HCT116 (cell line): ENCODE data around the gene DPP6.

ENCODE experiments used
- ATF3 ChIP-seq: IDR thresholded peaks from 2 replicates; pipeline ENCODE4 v1.6.1; 2012
- CEBPB ChIP-seq: IDR thresholded peaks from 2 replicates; pipeline ENCODE4 v1.6.1; 2012; ENCODE audit warnings: low read depth
- CTCF ChIP-seq, 3 experiments: fragments of 200-600 bp in 1 of 3; sonication (generic) in 1 of 3; IDR thresholded peaks in 2 of 3; conservative IDR thresholded peaks in 1 of 3; 2 replicates each; pipeline ENCODE4 v1.5.1; 2012 to 2017; ENCODE audit warnings: low read depth in 2 of 3, low read length in 2 of 3, antibody characterized with exemption in 1 of 3, borderline replicate concordance in 1 of 3, control low read depth in 1 of 3, mild to moderate bottlenecking in 1 of 3, mixed read lengths in 1 of 3, mixed run types in 1 of 3, moderate library complexity in 1 of 3; ENCODE audit not compliant: insufficient read depth in 1 of 3
- EZH2 ChIP-seq: fragments of 200-600 bp; sonication (generic); IDR thresholded peaks from 2 replicates; pipeline ENCODE4 v1.6.1; 2017; ENCODE audit warnings: antibody characterized with exemption, mixed run types
- EZH2phosphoT487 ChIP-seq: fragments of 200-600 bp; IDR thresholded peaks from 2 replicates; pipeline ENCODE4 v1.6.1; 2018; ENCODE audit warnings: antibody characterized with exemption, borderline replicate concordance
- MAX ChIP-seq: IDR thresholded peaks from 2 replicates; pipeline ENCODE4 v1.6.1; 2012
- POLR2A ChIP-seq: IDR thresholded peaks from 2 replicates; pipeline ENCODE4 v1.7.0; 2011; ENCODE audit warnings: borderline replicate concordance; ENCODE audit not compliant: insufficient read depth, insufficient read length; ENCODE audit errors: extremely low read depth
- POLR2AphosphoS5 ChIP-seq: IDR thresholded peaks from 2 replicates; pipeline ENCODE4 v1.6.1; 2011; ENCODE audit warnings: mild to moderate bottlenecking, low read depth, low read length, moderate library complexity
- RAD21 ChIP-seq: IDR thresholded peaks from 2 replicates; pipeline ENCODE4 v1.6.1; 2012; ENCODE audit warnings: low read depth, mild to moderate bottlenecking
- REST ChIP-seq: IDR thresholded peaks from 2 replicates; pipeline ENCODE4 v1.6.1; 2012; ENCODE audit warnings: low read depth
- SP1 ChIP-seq: IDR thresholded peaks from 2 replicates; pipeline ENCODE4 v1.6.1; 2012; ENCODE audit warnings: low read depth
- TCF7L2 ChIP-seq: IDR thresholded peaks from 2 replicates; pipeline ENCODE4 v1.7.0; 2011; ENCODE audit warnings: borderline replicate concordance, inconsistent platforms; ENCODE audit not compliant: insufficient read depth, insufficient read length; ENCODE audit errors: extremely low read depth
- ZBTB33 ChIP-seq: IDR thresholded peaks from 2 replicates; pipeline ENCODE4 v1.6.1; 2011; ENCODE audit warnings: mild to moderate bottlenecking, low read length, moderate library complexity; ENCODE audit not compliant: insufficient replicate concordance; ENCODE audit errors: extremely low read depth
- ZFX ChIP-seq: fragments of 450-650 bp; IDR thresholded peaks from 2 replicates; pipeline ENCODE4 v1.6.1; 2017

GRCh38 chr7:154686305-154686704, 634.1 kb downstream of the DPP6 start:
- TF ChIP-seq CTCF (IDR thresholded peaks at IDR 0.05 in 2 of 3, conservative IDR thresholded peaks at IDR 0.05 in 1 of 3; ENCODE audit: borderline replicate concordance in 1 of 3, insufficient read depth in 1 of 3, low read depth in 2 of 3, low read length in 2 of 3) (no peak), EZH2phosphoT487 (no peak), EZH2 (no peak), POLR2A (no peak), ZBTB33 (no peak), ZFX (no peak), ATF3 (no peak), REST (no peak), TCF7L2 (no peak), POLR2AphosphoS5 (no peak), SP1 (no peak), MAX (no peak), RAD21 (no peak), CEBPB (no peak)
